ENCODE measurements around the gene KLHDC4. TPM values are rescaled to one million over a fixed set of nuclear protein-coding genes. Genes with fewer than 3 reads are reported as not detected.
A peak's percentile ranks its signal among the peaks of the same experiment; 100 is the strongest.

The KLHDC4 gene
- total RNA-seq, 3 donors from 2014 or later (not counting 1 experiment from before 2014, with no cell fraction given): 210 to 311 (median 210) TPM

DNA sequence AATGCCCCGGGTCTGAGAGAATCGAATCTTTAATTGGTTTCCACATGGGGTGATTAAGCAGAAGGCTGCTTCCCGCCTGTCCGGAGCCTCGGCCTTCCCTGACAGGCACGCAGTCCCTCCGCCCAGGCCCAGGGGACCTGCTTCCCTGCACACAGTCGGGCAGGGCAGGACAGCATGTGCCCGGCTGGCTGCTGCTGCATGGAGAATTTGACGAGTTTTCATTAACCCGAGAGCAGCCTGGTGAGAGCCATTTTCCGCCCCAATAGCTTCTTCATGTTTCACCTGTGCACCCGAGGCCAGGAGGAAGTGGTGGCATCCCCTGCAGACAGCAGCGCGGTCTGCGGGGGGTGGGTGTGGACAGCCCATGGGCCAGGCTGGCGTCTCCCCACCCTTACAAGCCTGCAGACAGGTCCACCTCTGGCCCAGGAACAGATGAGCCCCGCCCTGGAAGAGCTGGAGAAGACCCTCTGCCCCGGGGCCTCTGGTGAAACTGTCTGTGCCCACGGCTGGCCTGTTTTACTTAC is 67.0 kb downstream of the KLHDC4 start:
- no peak overlapping the region for H3K4me3 ChIP-seq (ENCODE audit: low read length)
- 65% methylated on average over 20 of the region's 20 CpGs for WGBS (ENCODE audit: insufficient coverage)
- no peaks in the 10 kb centered on the region for H3K36me3 Mint-ChIP-seq
- H3K4me1 Mint-ChIP-seq: peaks cover 42% of the 10 kb centered on the region in 2 donors
- TF ChIP-seq, protein P1, sequence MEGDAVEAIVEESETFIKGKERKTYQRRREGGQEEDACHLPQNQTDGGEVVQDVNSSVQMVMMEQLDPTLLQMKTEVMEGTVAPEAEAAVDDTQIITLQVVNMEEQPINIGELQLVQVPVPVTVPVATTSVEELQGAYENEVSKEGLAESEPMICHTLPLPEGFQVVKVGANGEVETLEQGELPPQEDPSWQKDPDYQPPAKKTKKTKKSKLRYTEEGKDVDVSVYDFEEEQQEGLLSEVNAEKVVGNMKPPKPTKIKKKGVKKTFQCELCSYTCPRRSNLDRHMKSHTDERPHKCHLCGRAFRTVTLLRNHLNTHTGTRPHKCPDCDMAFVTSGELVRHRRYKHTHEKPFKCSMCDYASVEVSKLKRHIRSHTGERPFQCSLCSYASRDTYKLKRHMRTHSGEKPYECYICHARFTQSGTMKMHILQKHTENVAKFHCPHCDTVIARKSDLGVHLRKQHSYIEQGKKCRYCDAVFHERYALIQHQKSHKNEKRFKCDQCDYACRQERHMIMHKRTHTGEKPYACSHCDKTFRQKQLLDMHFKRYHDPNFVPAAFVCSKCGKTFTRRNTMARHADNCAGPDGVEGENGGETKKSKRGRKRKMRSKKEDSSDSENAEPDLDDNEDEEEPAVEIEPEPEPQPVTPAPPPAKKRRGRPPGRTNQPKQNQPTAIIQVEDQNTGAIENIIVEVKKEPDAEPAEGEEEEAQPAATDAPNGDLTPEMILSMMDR (IDR thresholded peaks at IDR 0.05): no peak
- H3K27me3 Mint-ChIP-seq (ENCODE audit: low read depth in 2 of 2): no peaks in the 10 kb centered on the region
- no peaks in the 10 kb centered on the region for H3K9me3 Mint-ChIP-seq
- no peak overlapping the region for H3K4me3 Mint-ChIP-seq
- H3K27ac Mint-ChIP-seq: peak overlapping the region in 1 of 2 donors; percentile 54
- H3K9me3 ChIP-seq (ENCODE audit: control insufficient read depth, insufficient read depth, low read length): no peaks in the 10 kb centered on the region
- no peak overlapping the region for H3K27ac ChIP-seq (ENCODE audit: low read length)
- intact Hi-C loops (cut with micrococcal nuclease): no loop called here
- peaks cover 49% of the 10 kb centered on the region for H3K4me1 ChIP-seq (ENCODE audit: control insufficient read depth, insufficient read depth, low read length)
- ATAC-seq (no peak), DNase-seq (peak in 1 of 2 donors; percentile 35)
- no peaks in the 10 kb centered on the region for H3K27me3 ChIP-seq (ENCODE audit: control insufficient read depth, insufficient read depth, low read length)
- peaks cover 24% of the 10 kb centered on the region for H3K36me3 ChIP-seq (ENCODE audit: control insufficient read depth, insufficient read depth, low read length)

DNA sequence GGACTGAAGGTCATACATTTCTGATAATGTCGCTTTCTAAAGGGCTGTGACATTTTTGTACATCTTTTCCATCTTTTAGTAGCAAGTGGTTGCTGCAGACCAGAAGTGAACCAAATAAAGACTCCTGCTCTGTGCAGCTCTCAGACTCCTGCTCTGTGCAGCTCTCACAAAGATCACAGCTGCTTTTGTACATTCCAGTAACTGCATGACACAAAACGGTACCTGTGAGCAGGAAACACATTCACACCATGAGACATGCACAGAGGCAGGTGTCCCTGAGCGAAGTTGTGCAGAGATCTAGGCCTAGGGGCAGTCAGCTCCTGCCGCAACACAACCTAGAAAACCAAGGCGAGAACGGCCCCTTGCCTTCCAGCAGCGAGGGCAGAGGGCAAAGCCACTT is 67.5 kb downstream of the KLHDC4 start:
- Histone ChIP-seq H3K4me1 (ENCODE audit: control insufficient read depth, insufficient read depth, low read length) (peaks cover 44% of the 10 kb centered on the region), H3K9me3 (ENCODE audit: control insufficient read depth, insufficient read depth, low read length) (no peaks in the 10 kb centered on the region), H3K4me3 (ENCODE audit: low read length) (no peak overlapping the region), H3K27me3 (ENCODE audit: control insufficient read depth, insufficient read depth, low read length) (no peaks in the 10 kb centered on the region), H3K36me3 (ENCODE audit: control insufficient read depth, insufficient read depth, low read length) (peaks cover 21% of the 10 kb centered on the region), H3K27ac (ENCODE audit: low read length) (no peak overlapping the region)
- Mint-ChIP-seq H3K27ac (peak overlapping the region; percentile 41 to 54), H3K36me3 (no peaks in the 10 kb centered on the region), H3K4me1 (peaks cover 37 to 38% of the 10 kb centered on the region in 2 donors), H3K9me3 (no peaks in the 10 kb centered on the region), H3K4me3 (peak overlapping the region; percentile 58), H3K27me3 (ENCODE audit: low read depth in 2 of 2) (no peaks in the 10 kb centered on the region)
- DNase-seq (no peak), ATAC-seq (no peak)
- intact Hi-C loops (cut with micrococcal nuclease): no loop called here
- WGBS (ENCODE audit: insufficient coverage): 69% methylated on average over 7 of the region's 7 CpGs
- TF ChIP-seq, protein P1 (IDR thresholded peaks at IDR 0.05): no peak

DNA sequence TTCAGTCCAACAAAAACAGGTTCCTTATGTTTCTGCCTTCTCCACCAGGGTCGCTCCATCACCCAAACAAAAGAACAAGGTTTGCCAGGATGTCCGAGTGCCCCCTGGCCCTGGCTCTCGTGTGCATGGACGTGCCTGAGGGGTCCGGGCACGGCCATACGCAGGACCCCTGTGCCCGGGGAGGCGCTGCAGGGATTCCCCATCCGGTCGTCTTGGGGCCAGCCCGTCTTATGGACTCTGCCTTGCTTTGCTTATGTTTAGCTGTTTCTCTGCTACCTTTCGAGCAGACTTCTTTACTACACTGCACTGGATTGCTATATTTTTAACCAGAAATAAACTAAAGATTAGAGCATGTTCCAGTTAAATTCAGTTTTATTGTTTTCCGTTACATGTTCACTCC is 68.0 kb downstream of the KLHDC4 start:
- Histone ChIP-seq H3K9me3 (ENCODE audit: control insufficient read depth, insufficient read depth, low read length) (no peaks in the 10 kb centered on the region), H3K36me3 (ENCODE audit: control insufficient read depth, insufficient read depth, low read length) (peaks cover 21% of the 10 kb centered on the region), H3K27me3 (ENCODE audit: control insufficient read depth, insufficient read depth, low read length) (no peaks in the 10 kb centered on the region), H3K4me1 (ENCODE audit: control insufficient read depth, insufficient read depth, low read length) (peaks cover 40% of the 10 kb centered on the region), H3K4me3 (ENCODE audit: low read length) (no peak overlapping the region), H3K27ac (ENCODE audit: low read length) (no peak overlapping the region)
- Mint-ChIP-seq H3K9me3 (no peaks in the 10 kb centered on the region), H3K27me3 (ENCODE audit: low read depth in 2 of 2) (no peaks in the 10 kb centered on the region), H3K27ac (peak overlapping the region; percentile 41 to 54), H3K4me3 (no peak overlapping the region), H3K36me3 (no peaks in the 10 kb centered on the region), H3K4me1 (peaks cover 32 to 33% of the 10 kb centered on the region in 2 donors)
- WGBS (ENCODE audit: insufficient coverage): 92% methylated on average over 14 of the region's 14 CpGs
- TF ChIP-seq, protein P1 (IDR thresholded peaks at IDR 0.05): no peak
- DNase-seq (no peak), ATAC-seq (no peak)
- intact Hi-C loops (cut with micrococcal nuclease): no loop called here

DNA sequence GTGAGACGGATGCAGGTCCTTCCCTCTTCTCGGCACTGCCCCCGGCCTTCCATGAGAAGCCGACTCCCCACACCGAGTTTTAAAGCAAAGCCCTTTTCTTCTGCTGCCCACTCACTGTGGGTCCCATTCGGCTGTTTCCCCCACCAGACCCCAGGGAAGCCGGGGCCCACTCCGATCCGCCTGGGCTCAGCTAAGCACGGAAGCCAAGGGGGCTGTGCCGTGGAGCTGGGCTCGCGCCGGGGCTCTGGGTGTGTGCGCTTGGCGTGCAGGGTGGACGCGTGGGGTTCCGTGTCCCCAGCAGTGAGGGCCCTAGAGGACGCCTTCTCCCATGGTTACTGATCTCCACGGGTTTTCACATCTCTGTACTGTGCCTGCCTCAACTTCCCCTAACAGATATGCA is 68.5 kb downstream of the KLHDC4 start:
- peak overlapping the region; percentile 41 to 54 for H3K27ac Mint-ChIP-seq
- H3K9me3 Mint-ChIP-seq: no peaks in the 10 kb centered on the region
- DNase-seq: no peak
- H3K4me3 Mint-ChIP-seq: no peak overlapping the region
- Histone ChIP-seq H3K36me3 (ENCODE audit: control insufficient read depth, insufficient read depth, low read length) (peaks cover 21% of the 10 kb centered on the region), H3K4me1 (ENCODE audit: control insufficient read depth, insufficient read depth, low read length) (peaks cover 35% of the 10 kb centered on the region), H3K27me3 (ENCODE audit: control insufficient read depth, insufficient read depth, low read length) (no peaks in the 10 kb centered on the region), H3K9me3 (ENCODE audit: control insufficient read depth, insufficient read depth, low read length) (no peaks in the 10 kb centered on the region), H3K4me3 (ENCODE audit: low read length) (no peak overlapping the region), H3K27ac (ENCODE audit: low read length) (no peak overlapping the region)
- 95% methylated on average over 21 of the region's 21 CpGs for WGBS (ENCODE audit: insufficient coverage)
- no peaks in the 10 kb centered on the region for H3K36me3 Mint-ChIP-seq
- intact Hi-C loops (cut with micrococcal nuclease): no loop called here
- no peaks in the 10 kb centered on the region for H3K27me3 Mint-ChIP-seq (ENCODE audit: low read depth in 2 of 2)
- no peak for ATAC-seq
- TF ChIP-seq, protein P1 (IDR thresholded peaks at IDR 0.05): no peak
- H3K4me1 Mint-ChIP-seq: peaks cover 27 to 28% of the 10 kb centered on the region in 2 donors

Data from natural killer cell (primary cell).